GM03348 (cell line): ENCODE data around the gene DCP1A.

ENCODE experiments used
- DNase-seq: peaks from one replicate; pipeline ENCODE4 v3.0.0; 2012; ENCODE audit warnings: low spot score

DCP1A gene

GRCh38 chr3:53243785-53244184 is 103.6 kb downstream of the DCP1A start:
- no peak for DNase-seq

DNA sequence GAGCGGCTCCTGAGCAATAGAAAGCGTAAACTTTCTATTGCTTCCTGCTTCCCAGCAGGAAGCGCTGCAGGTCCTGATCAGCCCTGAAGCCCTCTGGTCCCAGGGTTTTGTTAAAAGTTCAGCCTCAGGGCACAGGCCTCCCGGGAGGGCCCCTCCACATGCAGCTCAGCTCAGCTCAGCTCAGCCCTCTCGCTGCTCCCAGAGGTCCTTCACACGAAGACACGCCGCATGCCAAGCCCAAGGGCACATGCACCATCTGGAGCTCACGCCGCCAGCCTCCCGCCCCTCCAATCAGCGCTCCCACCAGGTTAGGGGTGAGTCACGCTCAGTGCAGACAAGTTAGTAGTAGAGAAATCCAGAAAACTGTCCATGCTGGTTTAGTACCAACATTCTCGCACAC is 104.2 kb downstream of the DCP1A start:
- DNase-seq, result peak; percentile 72

GRCh38 chr3:53242642-53243041 is 104.7 kb downstream of the DCP1A start:
- DNase-seq, result peak; percentile 41

GRCh38 chr3:53242155-53242554 is 105.2 kb downstream of the DCP1A start:
- DNase-seq, result no peak

- no peak for DNase-seq
Measured at GRCh38 chr3:53240989-53241972, 106.1 kb downstream of the DCP1A start.

DNA sequence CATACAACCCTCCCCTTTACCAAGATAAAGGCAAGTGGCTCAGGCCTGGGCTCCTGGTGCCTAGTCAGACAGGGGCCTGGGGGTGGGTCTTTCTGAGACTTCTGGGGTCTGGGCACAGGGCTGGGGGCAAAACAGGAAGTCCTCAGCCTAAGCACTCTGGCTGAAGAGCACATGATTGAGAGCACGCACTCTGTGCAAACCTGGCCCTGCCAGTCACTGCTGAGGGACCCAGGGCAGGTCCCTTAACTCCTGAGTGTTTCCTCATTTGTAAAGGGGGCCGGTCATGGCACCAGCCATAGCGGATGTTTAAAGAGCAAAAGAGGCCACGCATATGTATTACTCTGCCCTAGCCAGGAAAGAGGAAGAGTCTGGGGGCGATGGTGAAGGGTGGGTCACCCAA is 107.5 kb downstream of the DCP1A start:
- no peak for DNase-seq

- no peak for DNase-seq
Measured at GRCh38 chr3:53238886-53239285, 108.5 kb downstream of the DCP1A start.

DNA sequence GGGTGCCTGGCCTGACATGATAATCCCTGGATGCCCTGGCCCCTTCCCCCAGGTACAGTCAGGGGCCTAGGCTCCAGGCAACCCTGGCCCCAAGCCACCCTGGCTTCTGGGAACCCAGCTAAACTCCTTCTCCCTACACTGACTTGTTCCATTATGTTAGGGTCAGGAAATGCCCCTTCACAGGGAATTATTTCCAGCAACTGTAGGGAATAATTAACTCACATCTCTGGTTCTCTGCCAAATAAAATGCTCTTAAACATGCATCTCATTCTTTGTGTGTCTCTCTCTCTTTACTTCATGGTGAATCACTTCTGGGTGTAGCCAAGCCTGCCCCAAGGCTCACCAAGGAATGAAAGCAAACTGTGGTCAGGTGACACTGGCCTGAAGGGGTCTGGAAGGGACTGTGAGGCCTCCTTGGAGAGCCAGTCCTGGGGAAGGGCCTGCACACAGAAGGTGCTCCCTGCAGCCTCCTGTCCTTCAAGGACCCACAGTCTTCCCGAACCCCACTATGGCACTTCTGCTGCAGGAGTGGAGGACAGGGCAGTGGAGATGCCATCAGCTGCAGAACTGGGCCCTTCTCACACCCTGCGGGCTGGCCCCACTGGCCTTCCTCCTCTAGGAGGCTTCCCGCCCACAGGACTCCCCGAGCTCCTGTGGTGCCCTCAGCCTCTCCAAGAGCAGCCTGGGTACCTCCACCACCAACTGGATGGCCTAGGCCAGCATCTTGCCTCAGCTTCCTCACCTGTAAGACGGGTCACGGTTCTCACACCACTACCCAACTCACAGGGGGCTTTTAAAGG is 109.1 kb downstream of the DCP1A start:
- peak; percentile 89 for DNase-seq

DNA sequence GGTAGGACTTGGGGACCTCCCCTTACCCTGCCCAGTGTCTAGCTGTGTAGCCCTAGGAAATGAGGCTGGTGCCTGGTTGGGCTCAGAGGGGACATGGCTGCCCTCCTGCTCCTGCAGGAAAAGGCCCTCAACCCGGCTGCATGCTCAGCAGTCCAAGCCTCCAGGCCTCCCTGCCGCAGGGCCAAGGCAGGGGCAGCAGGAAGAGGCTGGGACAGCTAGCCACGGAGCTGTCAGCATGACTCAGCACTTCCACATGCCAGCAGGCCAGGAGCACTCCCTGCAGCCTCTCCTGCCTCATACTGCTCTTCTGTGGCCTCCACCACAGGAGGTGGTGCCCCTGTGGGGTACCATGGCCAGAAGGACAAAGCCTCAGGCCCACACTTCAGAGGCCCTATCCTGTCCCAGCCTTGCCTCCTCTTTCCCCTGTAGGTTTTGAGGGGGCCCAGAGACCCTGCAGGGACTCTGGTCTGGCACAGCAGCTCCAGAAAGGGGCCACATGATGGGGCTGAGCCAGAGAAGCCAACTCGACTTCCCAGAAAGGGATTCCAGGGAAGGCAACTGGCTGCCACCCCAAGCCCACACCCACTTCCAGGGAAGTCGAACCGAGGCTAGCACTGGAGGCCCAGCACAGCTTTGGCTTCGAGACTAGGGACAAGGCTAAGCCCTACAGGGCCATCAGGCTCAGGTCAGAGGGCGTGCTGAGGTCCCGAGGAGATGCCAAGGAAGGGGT is 111.1 kb downstream of the DCP1A start:
- peak; percentile 95 for DNase-seq

- DNase-seq, result no peak
Measured at GRCh38 chr3:53235545-53235944, 111.8 kb downstream of the DCP1A start.

DNA sequence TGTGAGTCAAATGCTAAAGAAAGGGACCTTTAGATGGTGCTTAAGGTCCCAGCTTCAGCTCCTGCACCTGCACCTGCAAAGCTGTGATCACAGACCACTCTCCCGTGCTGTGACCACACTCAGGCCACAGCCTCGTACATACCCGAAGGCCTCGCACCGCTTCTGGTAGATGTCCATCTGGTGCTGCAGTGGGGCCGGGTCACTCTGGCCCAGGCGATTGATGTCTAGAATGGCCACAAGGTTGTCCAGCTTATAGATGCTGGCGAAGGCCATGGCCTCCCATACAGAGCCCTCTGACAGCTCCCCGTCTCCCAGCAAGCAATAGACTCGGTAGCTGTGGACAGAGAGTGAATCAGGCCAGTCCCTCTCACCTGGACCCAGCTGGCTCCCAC is 112.5 kb downstream of the DCP1A start:
- no peak for DNase-seq

DNA sequence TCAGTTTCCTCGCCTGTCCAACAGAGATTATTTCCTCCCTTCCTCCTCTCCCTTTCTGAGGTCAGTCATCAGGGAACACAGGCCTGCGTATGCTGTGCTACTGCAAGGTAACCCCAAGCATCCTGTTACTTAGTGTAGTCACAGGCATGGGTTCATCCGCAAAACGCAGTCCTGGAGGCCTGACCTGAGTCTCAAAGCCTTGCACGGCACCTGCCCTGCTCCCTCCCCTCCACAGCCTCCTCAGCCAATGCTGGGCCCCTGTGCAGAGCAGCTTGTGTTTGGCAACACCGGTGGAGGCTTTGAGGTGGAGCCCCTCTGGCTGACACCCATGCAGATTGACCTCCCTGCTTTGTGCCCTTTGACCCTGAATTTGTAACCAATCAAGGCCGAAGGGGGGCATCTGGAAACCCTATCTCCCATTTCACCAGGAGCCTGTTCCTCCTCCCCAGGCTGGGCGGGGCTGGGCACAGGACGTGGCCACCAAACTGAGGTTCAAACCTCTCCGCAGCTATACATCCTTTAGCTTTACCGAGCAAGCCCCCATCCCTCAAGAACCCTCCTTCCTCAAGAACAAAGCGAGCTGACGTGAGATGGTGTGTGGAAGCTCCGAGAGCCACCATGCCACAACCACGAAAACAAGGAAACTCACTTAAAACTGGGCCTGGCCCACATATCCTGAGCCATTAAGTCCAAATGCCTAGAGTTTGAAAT is 113.1 kb downstream of the DCP1A start:
- DNase-seq, result no peak
